Kidney epithelial cell (primary cell): ENCODE results near the gene TBC1D2B. TPM values are rescaled to one million over a fixed set of nuclear protein-coding genes. Genes with fewer than 3 reads are reported as not detected.
"Not testable (repeated sequence)": the region's sequence is repeated elsewhere in the genome, so short reads cannot be mapped to it uniquely, and the experiment has no call there.

Experiments used
- DNase-seq: peaks from one replicate; pipeline ENCODE4 v3.0.0-alpha.2; 2010; ENCODE audit warnings: low read depth
- H3K27me3 ChIP-seq: 2 replicates; pipeline ENCODE4 v1.6.0; 2011; ENCODE audit warnings: low read length; ENCODE audit not compliant: control insufficient read depth, insufficient read depth
- H3K36me3 ChIP-seq: 2 replicates; pipeline ENCODE4 v1.5.1; 2011; ENCODE audit warnings: low read length; ENCODE audit not compliant: control insufficient read depth, insufficient read depth
- H3K4me3 ChIP-seq: 2 replicates; pipeline ENCODE4 v1.5.1; 2011; ENCODE audit warnings: low read depth, mild to moderate bottlenecking, control low read depth, low read length
- total RNA-seq: library from RNA; depleted of rRNA; stranded (reverse); fragments of >200 nt; gene quantifications from 2 replicates; pipeline ENCODE4 v1.2.3, GENCODE V29; 2015
- TF ChIP-seq, protein P1 (sequence below): IDR thresholded peaks from 2 replicates; pipeline ENCODE4 v1.5.1; 2011; ENCODE audit warnings: mild to moderate bottlenecking, moderate library complexity, low read length, control low read depth, inconsistent platforms; ENCODE audit not compliant: insufficient read depth, poor library complexity, severe bottlenecking

TBC1D2B gene
- total RNA-seq, 1 donor from 2014 or later = 29.0 TPM

DNA sequence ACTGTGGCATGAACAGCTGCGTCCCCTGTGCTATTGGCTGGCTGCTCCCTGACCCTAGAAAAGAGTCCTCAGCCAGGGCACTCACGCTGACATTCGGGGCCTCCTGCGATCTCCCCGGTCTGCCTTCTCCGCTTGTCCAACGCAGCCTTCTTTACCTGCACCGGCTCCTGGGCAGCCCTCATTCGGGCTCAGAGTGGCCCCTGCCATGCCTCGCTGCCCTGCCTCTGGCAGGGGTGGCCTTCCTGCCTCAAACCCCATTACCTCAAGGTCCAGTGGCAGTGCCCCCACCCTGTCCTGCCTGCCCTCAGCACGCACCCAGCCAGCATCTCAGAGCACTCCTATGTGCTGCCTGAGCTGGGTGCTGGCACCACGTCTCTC lies 86.5 kb downstream of the TBC1D2B start:
- DNase-seq = no peak
- no peaks in the 10 kb centered on the region for H3K27me3 ChIP-seq
- TF ChIP-seq, protein P1, sequence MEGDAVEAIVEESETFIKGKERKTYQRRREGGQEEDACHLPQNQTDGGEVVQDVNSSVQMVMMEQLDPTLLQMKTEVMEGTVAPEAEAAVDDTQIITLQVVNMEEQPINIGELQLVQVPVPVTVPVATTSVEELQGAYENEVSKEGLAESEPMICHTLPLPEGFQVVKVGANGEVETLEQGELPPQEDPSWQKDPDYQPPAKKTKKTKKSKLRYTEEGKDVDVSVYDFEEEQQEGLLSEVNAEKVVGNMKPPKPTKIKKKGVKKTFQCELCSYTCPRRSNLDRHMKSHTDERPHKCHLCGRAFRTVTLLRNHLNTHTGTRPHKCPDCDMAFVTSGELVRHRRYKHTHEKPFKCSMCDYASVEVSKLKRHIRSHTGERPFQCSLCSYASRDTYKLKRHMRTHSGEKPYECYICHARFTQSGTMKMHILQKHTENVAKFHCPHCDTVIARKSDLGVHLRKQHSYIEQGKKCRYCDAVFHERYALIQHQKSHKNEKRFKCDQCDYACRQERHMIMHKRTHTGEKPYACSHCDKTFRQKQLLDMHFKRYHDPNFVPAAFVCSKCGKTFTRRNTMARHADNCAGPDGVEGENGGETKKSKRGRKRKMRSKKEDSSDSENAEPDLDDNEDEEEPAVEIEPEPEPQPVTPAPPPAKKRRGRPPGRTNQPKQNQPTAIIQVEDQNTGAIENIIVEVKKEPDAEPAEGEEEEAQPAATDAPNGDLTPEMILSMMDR = no peak
- H3K4me3 ChIP-seq = no peak overlapping the region
- H3K36me3 ChIP-seq = no peaks in the 10 kb centered on the region

DNA sequence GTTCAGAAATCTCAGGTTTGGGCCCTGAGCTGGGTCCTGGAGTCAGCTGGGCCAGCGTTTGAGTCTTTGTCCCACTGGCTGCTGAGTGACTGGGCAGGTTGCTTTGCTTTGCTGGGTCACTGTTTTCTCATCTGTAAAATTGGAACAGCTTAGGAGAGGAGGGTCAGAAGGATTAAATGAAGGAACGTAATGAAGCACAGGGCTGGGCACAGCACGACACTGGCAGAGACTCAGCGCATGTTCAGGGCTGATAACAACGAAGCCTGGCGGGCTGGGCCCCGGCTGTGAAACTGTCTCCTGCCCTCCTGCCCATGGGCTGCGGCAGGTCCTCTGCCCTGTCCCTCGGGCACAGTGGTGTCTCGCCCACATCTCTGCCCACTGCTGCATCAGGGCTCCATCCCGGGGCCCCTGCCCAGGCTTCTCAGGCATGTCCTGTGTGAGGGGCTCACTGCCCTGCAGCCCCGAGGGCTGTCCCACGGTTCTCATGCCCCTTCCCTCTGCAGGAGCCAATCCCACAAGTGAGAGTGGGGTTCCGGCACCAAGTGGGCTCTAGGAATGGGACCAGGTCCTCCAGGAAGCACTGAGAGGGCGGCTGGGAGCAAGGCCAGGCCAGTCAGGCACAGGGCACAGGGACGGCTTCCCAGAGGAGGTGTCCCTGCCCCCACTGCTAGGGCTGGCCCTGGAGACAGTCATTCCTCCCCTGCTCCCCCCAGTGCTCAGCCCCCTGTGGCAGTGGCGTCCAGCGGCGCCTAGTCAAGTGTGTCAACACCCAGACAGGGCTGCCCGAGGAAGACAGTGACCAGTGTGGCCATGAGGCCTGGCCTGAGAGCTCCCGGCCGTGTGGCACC lies 88.0 kb downstream of the TBC1D2B start:
- Histone ChIP-seq H3K27me3 (no peaks in the 10 kb centered on the region), H3K4me3 (no peak overlapping the region), H3K36me3 (no peaks in the 10 kb centered on the region)
- TF ChIP-seq, protein P1 = no peak
- DNase-seq = no peak

DNA sequence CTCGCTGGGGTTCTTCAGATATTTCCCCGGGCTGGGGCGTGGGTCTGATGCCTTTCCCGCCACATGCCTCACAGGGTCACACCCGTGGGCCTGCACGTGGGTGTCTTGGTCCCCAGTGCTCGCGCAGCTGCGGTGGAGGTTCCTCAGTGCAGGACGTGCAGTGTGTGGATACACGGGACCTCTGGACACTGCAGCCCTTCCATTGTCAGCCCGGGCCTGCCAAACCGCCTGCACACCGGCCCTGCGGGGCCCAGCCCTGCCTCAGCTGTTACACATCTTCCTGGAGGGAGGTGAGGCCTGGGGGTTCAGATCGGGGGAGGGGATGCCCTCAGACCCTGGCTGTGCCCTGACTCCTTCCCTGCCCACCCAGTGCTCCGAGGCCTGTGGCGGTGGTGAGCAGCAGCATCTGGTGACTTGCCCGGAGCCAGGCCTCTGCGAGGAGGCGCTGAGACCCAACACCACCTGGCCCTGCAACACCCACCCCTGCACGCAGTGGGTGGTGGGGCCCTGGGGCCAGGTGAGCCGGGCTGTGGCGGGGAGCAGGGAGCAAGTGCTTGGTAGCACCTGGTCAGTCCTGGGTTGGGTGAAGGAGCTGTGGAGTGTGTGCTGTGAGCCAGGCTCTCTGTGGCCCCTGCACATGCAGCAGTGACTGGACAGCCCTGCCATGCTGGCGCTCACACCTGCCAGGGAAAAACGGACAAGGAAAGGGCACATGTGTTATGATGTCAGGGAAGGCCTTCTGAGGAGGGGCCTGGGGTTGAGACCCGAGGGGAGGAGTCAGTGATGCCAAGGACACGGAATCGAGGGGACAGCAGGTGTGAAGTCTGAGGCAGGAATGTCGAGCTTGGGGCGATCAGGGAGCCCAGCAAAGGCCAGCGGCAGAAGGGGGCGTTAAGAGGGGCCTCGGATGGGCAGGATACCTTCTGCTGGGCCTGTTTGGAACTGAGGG lies 88.9 kb downstream of the TBC1D2B start:
- no peaks in the 10 kb centered on the region for H3K27me3 ChIP-seq
- DNase-seq = no peak
- no peak overlapping the region for H3K4me3 ChIP-seq
- TF ChIP-seq, protein P1 = no peak
- no peaks in the 10 kb centered on the region for H3K36me3 ChIP-seq

DNA sequence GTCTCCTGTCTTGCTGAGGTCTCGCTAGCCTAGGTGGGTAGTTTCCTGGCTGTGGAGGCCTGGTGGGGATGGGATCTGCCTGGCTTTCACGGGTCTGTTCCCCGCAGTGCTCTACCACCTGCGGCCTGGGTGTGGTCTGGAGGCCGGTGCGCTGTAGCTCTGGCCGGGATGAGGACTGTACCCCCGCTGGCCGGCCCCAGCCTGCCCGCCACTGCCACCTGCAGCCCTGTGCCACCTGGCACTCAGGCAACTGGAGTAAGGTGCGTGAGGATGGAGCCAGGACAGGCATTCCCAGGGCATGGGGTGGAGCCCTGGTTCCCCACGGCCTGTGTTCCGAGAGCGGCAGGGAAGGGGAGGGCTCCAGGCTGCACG lies 89.8 kb downstream of the TBC1D2B start:
- H3K36me3 ChIP-seq, H3K4me3 ChIP-seq, DNase-seq, H3K27me3 ChIP-seq: not testable (repeated sequence)

DNA sequence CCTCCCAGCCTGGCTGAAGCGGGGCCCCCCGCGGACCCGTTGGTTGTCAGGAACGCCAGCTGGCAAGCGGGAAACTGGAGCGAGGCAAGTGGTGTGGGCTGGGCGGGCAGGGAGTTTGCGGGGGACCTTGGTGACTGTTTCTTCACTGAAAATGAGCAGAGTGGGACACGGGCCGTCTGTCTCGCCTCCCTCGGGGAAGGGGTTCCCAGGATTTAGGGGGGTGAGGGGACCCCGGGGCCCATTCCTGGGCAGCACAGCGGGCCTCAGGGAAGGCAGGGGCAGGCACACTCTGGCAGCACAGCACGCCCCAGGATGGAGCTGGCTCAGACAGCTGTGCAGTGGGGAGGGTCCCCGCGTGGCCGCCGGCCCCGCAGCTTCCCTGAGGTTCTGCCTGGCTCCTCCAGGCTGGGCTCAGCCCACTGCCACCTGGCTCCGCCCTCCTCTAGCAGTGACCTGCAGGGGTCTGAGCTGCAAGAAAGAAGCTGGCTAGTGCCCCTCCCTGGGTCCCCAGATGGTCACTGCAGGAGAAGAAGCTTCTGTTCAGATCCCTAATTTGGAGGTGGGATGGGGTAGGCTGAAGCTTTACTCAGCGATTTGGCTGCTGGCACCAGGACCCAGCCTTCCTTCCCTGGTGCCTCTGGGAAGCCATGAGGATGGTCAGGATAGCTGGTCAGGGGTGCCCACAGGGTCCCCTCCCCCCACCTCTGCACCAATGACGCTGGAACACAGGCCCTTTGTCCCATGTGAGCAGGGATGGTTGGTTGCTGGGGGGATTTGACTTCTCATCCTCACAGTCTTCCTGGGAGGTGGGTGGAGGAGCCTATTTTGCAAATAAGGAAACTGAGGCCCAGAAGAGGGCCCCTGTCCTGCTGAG lies 90.4 kb downstream of the TBC1D2B start:
- Histone ChIP-seq H3K27me3 (peaks cover 3% of the 10 kb centered on the region), H3K36me3 (no peaks in the 10 kb centered on the region), H3K4me3 (no peak overlapping the region)
- no peak for DNase-seq
- TF ChIP-seq, protein P1 = no peak
